ENCODE measurements around the gene ZC3H13.

Gene ZC3H13

DNA sequence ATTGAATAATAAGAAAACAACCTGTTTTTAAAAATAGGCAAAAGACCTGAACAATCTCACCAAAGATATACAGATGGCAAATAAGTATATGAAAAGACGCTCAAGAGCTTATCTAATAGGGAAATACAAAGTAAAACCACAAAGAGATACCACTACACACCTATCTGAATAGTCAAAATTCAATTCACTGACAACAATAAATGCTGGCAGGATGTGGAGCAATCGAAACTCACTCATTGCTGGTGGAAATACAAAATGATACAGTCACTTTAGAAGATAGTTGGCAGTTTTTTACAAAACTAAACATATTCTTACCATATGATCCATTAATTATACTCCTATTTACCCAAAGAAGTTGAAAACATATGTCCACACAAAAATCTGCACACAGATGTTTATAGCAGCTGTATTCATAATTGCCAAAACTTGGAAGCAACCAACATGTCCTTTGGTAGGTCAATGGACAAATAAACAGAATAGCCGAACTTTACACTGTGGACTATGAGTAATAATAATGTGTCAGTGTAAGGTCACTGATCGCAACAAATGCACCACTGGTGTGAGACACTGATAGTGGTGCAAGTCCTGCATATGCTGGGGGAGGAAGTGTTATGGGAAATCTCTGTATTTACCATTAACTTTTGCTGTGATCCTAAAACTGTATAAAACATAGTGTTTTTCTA, 20.8 kb downstream of the ZC3H13 start:
- no peaks in the 10 kb centered on the region for H3K27me3 ChIP-seq (ENCODE audit: control insufficient read depth, insufficient read depth, low read length)
- H3K4me3 ChIP-seq (ENCODE audit: low read length): no peak overlapping the region
- H3K9ac ChIP-seq (ENCODE audit: low read length): no peak overlapping the region
- no peaks in the 10 kb centered on the region for H3K36me3 ChIP-seq (ENCODE audit: control insufficient read depth, insufficient read depth, low read length)
- H3K9me3 ChIP-seq (ENCODE audit: control insufficient read depth, low read length): peaks cover 6% of the 10 kb centered on the region
- no peaks in the 10 kb centered on the region for H3K4me1 ChIP-seq (ENCODE audit: control insufficient read depth, insufficient read depth, low read length)

DNA sequence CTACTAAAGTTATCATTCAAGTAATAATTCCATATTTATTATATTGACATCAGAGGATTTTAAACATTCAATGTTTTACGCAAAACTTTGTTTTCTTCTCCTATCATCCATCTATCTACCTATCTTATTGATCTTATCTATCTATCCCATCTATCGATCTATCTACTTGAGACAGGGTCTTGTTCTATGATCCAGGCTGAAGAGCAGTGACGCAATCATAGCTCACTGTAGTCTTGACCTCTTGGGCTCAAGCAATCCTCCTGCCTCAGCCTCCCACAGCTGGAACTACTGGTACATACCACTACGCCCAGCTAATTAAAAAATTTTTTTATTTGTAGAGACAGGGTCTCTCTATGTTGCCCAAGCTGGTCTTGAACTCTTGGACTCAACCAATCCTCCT, 27.4 kb downstream of the ZC3H13 start:
- Histone ChIP-seq H3K36me3 (ENCODE audit: control insufficient read depth, insufficient read depth, low read length) (no peaks in the 10 kb centered on the region), H3K9me3 (ENCODE audit: control insufficient read depth, low read length) (no peaks in the 10 kb centered on the region), H3K4me3 (ENCODE audit: low read length) (no peak overlapping the region), H3K27me3 (ENCODE audit: control insufficient read depth, insufficient read depth, low read length) (no peaks in the 10 kb centered on the region), H3K4me1 (ENCODE audit: control insufficient read depth, insufficient read depth, low read length) (no peaks in the 10 kb centered on the region), H3K9ac (ENCODE audit: low read length) (no peak overlapping the region)

DNA sequence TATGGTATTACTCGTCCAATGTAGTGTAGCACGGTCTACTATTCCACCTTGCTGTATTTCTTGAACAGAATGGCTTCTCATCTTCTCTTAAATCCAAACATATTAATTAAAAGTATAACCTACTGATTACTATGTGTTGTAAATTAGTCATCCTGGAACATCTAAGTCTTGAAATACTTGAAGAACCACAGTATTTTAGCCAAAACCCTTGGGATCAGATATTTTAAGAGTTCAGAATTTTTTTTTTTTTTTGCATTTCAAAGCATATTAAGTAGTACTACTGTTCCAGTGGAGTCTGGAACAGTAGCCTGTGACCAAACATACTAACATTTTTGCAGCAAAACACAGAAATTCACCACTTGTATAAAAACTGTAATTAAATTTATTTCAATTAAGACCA, 30.1 kb downstream of the ZC3H13 start:
- H3K36me3 ChIP-seq (ENCODE audit: control insufficient read depth, insufficient read depth, low read length): no peaks in the 10 kb centered on the region
- no peaks in the 10 kb centered on the region for H3K9me3 ChIP-seq (ENCODE audit: control insufficient read depth, low read length)
- no peak overlapping the region for H3K4me3 ChIP-seq (ENCODE audit: low read length)
- H3K9ac ChIP-seq (ENCODE audit: low read length): no peak overlapping the region
- H3K4me1 ChIP-seq (ENCODE audit: control insufficient read depth, insufficient read depth, low read length): no peaks in the 10 kb centered on the region
- H3K27me3 ChIP-seq (ENCODE audit: control insufficient read depth, insufficient read depth, low read length): no peaks in the 10 kb centered on the region

DNA sequence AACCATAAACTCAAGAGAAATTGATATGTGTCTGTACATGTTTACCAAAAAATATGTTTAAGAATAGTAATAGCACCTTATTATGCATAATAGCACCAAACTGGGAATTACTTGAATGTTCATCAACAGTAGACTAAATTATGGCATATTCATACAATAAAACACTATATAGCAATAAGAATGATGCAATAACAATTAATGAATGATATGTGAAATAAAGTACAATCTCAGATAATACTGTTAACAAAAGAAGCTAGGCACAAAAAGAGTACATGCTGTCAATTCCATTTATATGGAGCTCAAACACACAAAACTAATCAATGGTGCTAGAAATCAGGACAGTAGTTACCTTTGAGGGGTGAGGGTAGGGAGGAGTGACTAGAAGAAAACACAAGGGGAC, 36.3 kb downstream of the ZC3H13 start:
- H3K36me3 ChIP-seq (ENCODE audit: control insufficient read depth, insufficient read depth, low read length): no peaks in the 10 kb centered on the region
- no peak overlapping the region for H3K4me3 ChIP-seq (ENCODE audit: low read length)
- no peaks in the 10 kb centered on the region for H3K9me3 ChIP-seq (ENCODE audit: control insufficient read depth, low read length)
- no peaks in the 10 kb centered on the region for H3K4me1 ChIP-seq (ENCODE audit: control insufficient read depth, insufficient read depth, low read length)
- H3K9ac ChIP-seq (ENCODE audit: low read length): no peak overlapping the region
- no peaks in the 10 kb centered on the region for H3K27me3 ChIP-seq (ENCODE audit: control insufficient read depth, insufficient read depth, low read length)

DNA sequence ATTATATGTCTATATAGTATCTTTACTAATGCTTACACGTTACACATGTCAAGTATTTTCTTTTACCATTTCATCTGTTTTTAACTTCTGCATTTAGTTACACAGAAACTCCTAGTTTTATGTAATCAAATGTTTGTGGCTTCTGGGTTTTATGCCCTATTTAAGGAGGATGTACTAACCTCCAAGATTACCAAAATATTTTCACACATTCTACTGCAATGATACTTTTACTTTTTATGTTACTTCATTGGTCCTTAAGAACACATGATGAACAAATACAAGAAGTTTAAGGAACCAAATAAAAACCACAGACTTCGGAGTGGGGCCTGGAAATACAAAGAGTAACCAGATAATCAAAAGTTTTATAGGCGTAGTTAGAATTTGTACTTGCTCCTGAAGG, 37.2 kb downstream of the ZC3H13 start:
- Histone ChIP-seq H3K4me1 (ENCODE audit: control insufficient read depth, insufficient read depth, low read length) (no peaks in the 10 kb centered on the region), H3K9ac (ENCODE audit: low read length) (no peak overlapping the region), H3K27me3 (ENCODE audit: control insufficient read depth, insufficient read depth, low read length) (no peaks in the 10 kb centered on the region), H3K4me3 (ENCODE audit: low read length) (no peak overlapping the region), H3K9me3 (ENCODE audit: control insufficient read depth, low read length) (no peaks in the 10 kb centered on the region), H3K36me3 (ENCODE audit: control insufficient read depth, insufficient read depth, low read length) (no peaks in the 10 kb centered on the region)

DNA sequence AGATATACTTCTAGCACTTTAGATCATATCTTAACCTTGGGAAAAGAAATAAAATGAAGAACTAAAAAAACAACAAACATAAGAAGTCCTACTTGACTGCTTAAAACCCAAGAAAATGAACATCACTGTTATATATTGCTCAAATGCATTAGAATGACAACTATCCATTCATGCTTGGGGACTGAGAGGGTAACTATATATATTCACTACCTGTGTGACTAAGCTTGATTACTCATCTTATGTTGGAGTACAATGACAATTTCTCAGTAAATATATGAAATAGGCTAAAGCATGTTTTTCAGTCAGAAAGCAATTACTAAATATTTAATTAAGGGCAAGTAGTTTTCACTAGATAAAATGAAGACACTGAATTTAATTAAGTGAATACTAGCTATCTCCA, 40.1 kb downstream of the ZC3H13 start:
- Histone ChIP-seq H3K27me3 (ENCODE audit: control insufficient read depth, insufficient read depth, low read length) (no peaks in the 10 kb centered on the region), H3K9ac (ENCODE audit: low read length) (no peak overlapping the region), H3K9me3 (ENCODE audit: control insufficient read depth, low read length) (no peaks in the 10 kb centered on the region), H3K36me3 (ENCODE audit: control insufficient read depth, insufficient read depth, low read length) (no peaks in the 10 kb centered on the region), H3K4me1 (ENCODE audit: control insufficient read depth, insufficient read depth, low read length) (no peaks in the 10 kb centered on the region), H3K4me3 (ENCODE audit: low read length) (no peak overlapping the region)

DNA sequence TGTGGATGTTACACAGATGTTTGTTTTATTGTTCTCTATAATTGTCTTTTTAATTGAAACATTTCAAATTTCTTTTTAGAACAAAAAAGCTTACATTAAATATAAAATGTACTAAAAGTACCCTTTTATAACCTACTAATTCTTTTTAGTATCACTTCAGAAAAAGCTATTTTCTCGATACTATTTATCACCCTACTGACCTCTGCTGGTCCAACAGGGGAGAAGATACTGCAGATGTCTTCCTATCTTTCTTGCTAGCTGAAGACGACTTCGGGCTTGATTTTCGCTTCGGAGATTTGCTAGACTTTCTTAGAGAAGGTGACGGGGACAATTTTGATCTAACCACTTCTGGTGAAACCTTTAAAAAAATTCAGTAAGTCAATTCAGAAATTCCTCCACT, 42.4 kb downstream of the ZC3H13 start:
- H3K9ac ChIP-seq (ENCODE audit: low read length): no peak overlapping the region
- no peaks in the 10 kb centered on the region for H3K36me3 ChIP-seq (ENCODE audit: control insufficient read depth, insufficient read depth, low read length)
- no peak overlapping the region for H3K4me3 ChIP-seq (ENCODE audit: low read length)
- no peaks in the 10 kb centered on the region for H3K27me3 ChIP-seq (ENCODE audit: control insufficient read depth, insufficient read depth, low read length)
- H3K4me1 ChIP-seq (ENCODE audit: control insufficient read depth, insufficient read depth, low read length): no peaks in the 10 kb centered on the region
- no peaks in the 10 kb centered on the region for H3K9me3 ChIP-seq (ENCODE audit: control insufficient read depth, low read length)

DNA sequence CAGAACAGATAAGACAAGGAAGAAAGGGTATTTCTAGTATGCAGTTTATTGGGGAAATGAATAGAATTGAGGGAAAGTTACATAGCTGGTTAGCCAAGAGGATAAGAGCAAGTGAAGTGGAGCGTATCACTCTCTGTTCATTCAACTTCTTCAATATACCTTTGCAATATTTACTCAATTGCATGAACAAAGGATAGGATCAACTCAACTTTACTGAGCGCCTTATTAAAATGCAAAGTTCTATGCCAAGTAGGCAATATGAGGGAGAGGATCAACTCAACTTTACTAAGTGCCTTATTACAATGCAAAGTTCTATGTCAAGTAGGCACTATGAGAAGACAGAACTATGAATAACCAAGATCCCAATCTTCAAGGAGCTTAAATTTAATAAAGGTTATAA, 43.9 kb downstream of the ZC3H13 start:
- H3K4me1 ChIP-seq (ENCODE audit: control insufficient read depth, insufficient read depth, low read length): no peaks in the 10 kb centered on the region
- no peaks in the 10 kb centered on the region for H3K36me3 ChIP-seq (ENCODE audit: control insufficient read depth, insufficient read depth, low read length)
- no peaks in the 10 kb centered on the region for H3K27me3 ChIP-seq (ENCODE audit: control insufficient read depth, insufficient read depth, low read length)
- no peaks in the 10 kb centered on the region for H3K9me3 ChIP-seq (ENCODE audit: control insufficient read depth, low read length)
- H3K9ac ChIP-seq (ENCODE audit: low read length): no peak overlapping the region
- H3K4me3 ChIP-seq (ENCODE audit: low read length): no peak overlapping the region

DNA sequence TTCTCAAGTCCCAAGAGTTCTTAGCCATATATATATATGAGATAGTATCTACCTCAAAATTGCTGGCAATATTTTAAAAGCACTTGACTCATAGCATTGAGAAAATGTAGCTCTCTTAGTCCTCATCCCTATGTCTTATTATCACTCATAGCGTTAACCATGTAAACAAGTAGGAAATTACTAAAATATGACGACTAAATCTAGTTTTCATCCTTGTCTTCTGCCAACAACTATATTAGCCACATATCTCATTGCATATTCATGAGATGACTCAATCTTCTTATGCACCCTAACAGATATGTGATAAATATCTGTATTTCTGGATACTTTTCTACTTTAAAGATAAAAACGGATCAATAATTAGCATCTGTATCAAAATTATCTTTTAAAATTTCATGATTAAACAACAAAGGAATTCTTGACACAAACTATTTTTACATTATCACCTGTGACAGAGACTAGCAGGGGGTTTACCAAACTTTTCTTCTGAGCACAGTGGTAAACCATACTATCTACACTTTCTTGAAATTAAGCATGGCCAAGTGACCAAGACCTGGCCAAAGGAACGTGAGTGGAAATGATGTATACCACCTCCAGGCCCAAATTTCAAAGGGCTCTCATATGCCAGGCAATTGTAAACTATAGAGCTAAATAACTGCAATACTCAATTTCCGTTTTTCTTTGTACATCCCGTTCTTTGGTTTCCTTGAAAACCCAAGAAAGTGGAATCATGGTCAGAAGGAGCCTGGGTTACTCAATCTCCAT, 45.7 kb downstream of the ZC3H13 start:
- Histone ChIP-seq H3K9ac (ENCODE audit: low read length) (no peak overlapping the region), H3K4me1 (ENCODE audit: control insufficient read depth, insufficient read depth, low read length) (no peaks in the 10 kb centered on the region), H3K9me3 (ENCODE audit: control insufficient read depth, low read length) (no peaks in the 10 kb centered on the region), H3K27me3 (ENCODE audit: control insufficient read depth, insufficient read depth, low read length) (no peaks in the 10 kb centered on the region), H3K4me3 (ENCODE audit: low read length) (no peak overlapping the region), H3K36me3 (ENCODE audit: control insufficient read depth, insufficient read depth, low read length) (no peaks in the 10 kb centered on the region)

DNA sequence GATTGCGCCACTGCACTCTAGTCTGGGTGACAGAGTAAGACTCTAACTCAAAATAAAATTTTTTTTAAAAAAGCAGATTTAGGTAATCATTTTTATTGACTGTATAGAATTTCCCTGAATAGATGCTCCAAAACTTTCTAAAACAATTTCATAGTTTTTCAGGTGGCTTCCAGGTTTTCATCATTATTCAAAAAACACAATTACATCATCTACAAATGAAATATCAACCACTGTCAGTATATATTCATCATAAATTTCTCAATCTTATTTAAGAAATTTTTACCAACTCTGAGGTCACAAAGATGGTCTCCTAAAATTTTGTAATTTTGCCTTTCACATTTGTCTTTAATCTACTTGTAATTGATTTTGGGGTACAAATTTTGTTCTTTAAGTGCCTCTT, 48.1 kb downstream of the ZC3H13 start:
- Histone ChIP-seq H3K36me3 (ENCODE audit: control insufficient read depth, insufficient read depth, low read length) (peaks cover 4% of the 10 kb centered on the region), H3K4me3 (ENCODE audit: low read length) (no peak overlapping the region), H3K9me3 (ENCODE audit: control insufficient read depth, low read length) (no peaks in the 10 kb centered on the region), H3K9ac (ENCODE audit: low read length) (no peak overlapping the region), H3K4me1 (ENCODE audit: control insufficient read depth, insufficient read depth, low read length) (no peaks in the 10 kb centered on the region), H3K27me3 (ENCODE audit: control insufficient read depth, insufficient read depth, low read length) (no peaks in the 10 kb centered on the region)

DNA sequence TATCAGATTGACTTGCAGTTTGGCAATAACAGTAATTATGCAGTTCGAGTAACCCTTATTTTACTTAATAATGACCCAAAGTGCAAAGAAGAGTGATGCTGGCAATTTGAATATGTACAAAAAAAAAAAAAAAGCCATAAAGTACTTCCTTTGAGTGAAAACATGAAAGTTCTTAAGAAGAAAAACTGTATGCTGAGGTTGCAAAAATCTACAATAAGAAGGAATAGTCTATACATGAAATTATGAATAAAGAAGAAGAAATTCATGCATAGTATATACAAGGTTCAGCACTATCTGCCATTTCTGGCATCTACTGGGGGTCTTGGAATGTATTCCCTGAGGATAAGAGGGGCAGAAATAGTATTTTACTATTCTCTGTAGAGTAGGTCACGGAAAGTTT, 55.9 kb downstream of the ZC3H13 start:
- no peak overlapping the region for H3K4me3 ChIP-seq (ENCODE audit: low read length)
- no peaks in the 10 kb centered on the region for H3K9me3 ChIP-seq (ENCODE audit: control insufficient read depth, low read length)
- H3K9ac ChIP-seq (ENCODE audit: low read length): no peak overlapping the region
- no peaks in the 10 kb centered on the region for H3K4me1 ChIP-seq (ENCODE audit: control insufficient read depth, insufficient read depth, low read length)
- no peaks in the 10 kb centered on the region for H3K27me3 ChIP-seq (ENCODE audit: control insufficient read depth, insufficient read depth, low read length)
- peaks cover 4% of the 10 kb centered on the region for H3K36me3 ChIP-seq (ENCODE audit: control insufficient read depth, insufficient read depth, low read length)

DNA sequence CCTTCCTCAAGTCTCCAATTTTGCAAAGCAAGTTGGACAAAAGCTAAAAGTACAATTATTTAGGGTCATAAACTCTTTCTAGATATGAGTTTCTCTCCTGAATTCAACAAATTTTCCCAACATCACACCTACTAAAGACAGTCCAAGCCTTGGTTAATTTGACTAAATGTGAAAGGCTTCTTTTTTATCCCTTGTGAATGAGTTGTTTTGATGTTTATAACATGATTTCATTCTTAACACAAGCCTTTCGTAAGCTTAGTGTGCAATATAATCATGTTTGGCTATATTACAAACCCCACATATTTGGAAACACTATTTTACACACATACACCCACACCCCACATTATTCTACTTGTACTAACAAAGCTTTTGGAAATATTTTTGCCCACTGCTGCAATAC, 57.3 kb downstream of the ZC3H13 start:
- Histone ChIP-seq H3K4me3 (ENCODE audit: low read length) (no peak overlapping the region), H3K4me1 (ENCODE audit: control insufficient read depth, insufficient read depth, low read length) (no peaks in the 10 kb centered on the region), H3K36me3 (ENCODE audit: control insufficient read depth, insufficient read depth, low read length) (no peaks in the 10 kb centered on the region), H3K9ac (ENCODE audit: low read length) (no peak overlapping the region), H3K9me3 (ENCODE audit: control insufficient read depth, low read length) (no peaks in the 10 kb centered on the region), H3K27me3 (ENCODE audit: control insufficient read depth, insufficient read depth, low read length) (no peaks in the 10 kb centered on the region)

All from mucosa of stomach (tissue), 1 donor.